SK-N-SH treated with all-trans-retinoic acid at 6 μM for 48 hours (cell line): ENCODE results near the gene KL.

Source experiments
- ATAC-seq: fragments of 200-7000 bp; cut with Tn5 transposase; 3 replicates; pipeline ENCODE4 v1.9.1; 2020; ENCODE audit warnings: mild to moderate bottlenecking, moderate library complexity
- ARNTL ChIP-seq: fragments of 450-650 bp; formaldehyde crosslinking; IDR thresholded peaks from 2 replicates; pipeline ENCODE4 v1.5.0; 2020; ENCODE audit warnings: low read depth, mild to moderate bottlenecking, moderate library complexity, borderline replicate concordance
- BACH2 ChIP-seq: fragments of 250-450 bp; sonication (Bioruptor Pico); IDR thresholded peaks from 2 replicates; pipeline ENCODE4 v1.9.0; 2021; ENCODE audit warnings: mild to moderate bottlenecking, borderline replicate concordance
- CREB5 ChIP-seq: fragments of 250-450 bp; sonication (Bioruptor Pico); IDR thresholded peaks from 2 replicates; pipeline ENCODE4 v1.5.1; 2020; ENCODE audit warnings: low read depth, mild to moderate bottlenecking, moderate library complexity
- CSDC2 ChIP-seq: fragments of 250-450 bp; sonication (Bioruptor Pico); IDR thresholded peaks from 2 replicates; pipeline ENCODE4 v1.5.0; 2020; ENCODE audit warnings: mild to moderate bottlenecking, moderate library complexity
- ESRRG ChIP-seq: fragments of 250-450 bp; sonication (Bioruptor Pico); IDR thresholded peaks from 2 replicates; pipeline ENCODE4 v1.6.1; 2021; ENCODE audit warnings: mild to moderate bottlenecking
- GLIS3 ChIP-seq: fragments of 250-450 bp; sonication (Bioruptor Pico); IDR thresholded peaks from 2 replicates; pipeline ENCODE4 v1.5.0; 2020; ENCODE audit warnings: mild to moderate bottlenecking, moderate library complexity
- ISL1 ChIP-seq: fragments of 250-450 bp; sonication (Bioruptor Pico); IDR thresholded peaks from 2 replicates; pipeline ENCODE4 v2.1.2; 2022; ENCODE audit warnings: mild to moderate bottlenecking, moderate library complexity
- OSR1 ChIP-seq: fragments of 250-450 bp; sonication (Bioruptor Pico); IDR thresholded peaks from 2 replicates; pipeline ENCODE4 v1.8.0; 2022; ENCODE audit warnings: moderate library complexity, mild to moderate bottlenecking, inconsistent platforms
- PATZ1 ChIP-seq: fragments of 250-450 bp; sonication (Bioruptor Pico); IDR thresholded peaks from 2 replicates; pipeline ENCODE4 v1.8.0; 2020; ENCODE audit warnings: mild to moderate bottlenecking, moderate library complexity, borderline replicate concordance
- POU6F1 ChIP-seq: fragments of 250-450 bp; sonication (Bioruptor Pico); IDR thresholded peaks from 2 replicates; pipeline ENCODE4 v1.8.0; 2021; ENCODE audit warnings: low read depth, mild to moderate bottlenecking, moderate library complexity, borderline replicate concordance
- RARB ChIP-seq: fragments of 250-450 bp; sonication (Bioruptor Pico); IDR thresholded peaks from 2 replicates; pipeline ENCODE4 v1.8.0; 2021; ENCODE audit warnings: mild to moderate bottlenecking, moderate library complexity
- SNAI2 ChIP-seq: fragments of 250-450 bp; sonication (Bioruptor Pico); IDR thresholded peaks from 2 replicates; pipeline ENCODE4 v1.5.0; 2020; ENCODE audit warnings: mild to moderate bottlenecking, moderate library complexity
- TCF4 ChIP-seq: fragments of 250-450 bp; sonication (Bioruptor Pico); IDR thresholded peaks from 2 replicates; pipeline ENCODE4 v1.8.0; 2021; ENCODE audit warnings: mild to moderate bottlenecking, moderate library complexity, borderline replicate concordance
- TOX ChIP-seq: fragments of 250-450 bp; sonication (Bioruptor Pico); IDR thresholded peaks from 2 replicates; pipeline ENCODE4 v1.8.0; 2021; ENCODE audit warnings: mild to moderate bottlenecking, moderate library complexity, borderline replicate concordance
- TSHZ2 ChIP-seq: fragments of 250-450 bp; sonication (Bioruptor Pico); IDR thresholded peaks from 2 replicates; pipeline ENCODE4 v1.5.0; 2020; ENCODE audit warnings: mild to moderate bottlenecking, moderate library complexity
- ZC3H10 ChIP-seq: fragments of 250-450 bp; sonication (Bioruptor Pico); IDR thresholded peaks from 2 replicates; pipeline ENCODE4 v1.5.1; 2021; ENCODE audit warnings: mild to moderate bottlenecking, moderate library complexity
- ZFP3 ChIP-seq: fragments of 250-450 bp; sonication (Bioruptor Pico); IDR thresholded peaks from 2 replicates; pipeline ENCODE4 v1.5.0; 2020; ENCODE audit warnings: mild to moderate bottlenecking, moderate library complexity
- ZFP30 ChIP-seq: fragments of 450-650 bp; formaldehyde crosslinking; IDR thresholded peaks from 2 replicates; pipeline ENCODE4 v1.5.0; 2022; ENCODE audit warnings: mild to moderate bottlenecking, moderate library complexity
- ZNF565 ChIP-seq: fragments of 450-650 bp; formaldehyde crosslinking; conservative IDR thresholded peaks from 2 replicates; pipeline ENCODE4 v1.5.0; 2020; ENCODE audit warnings: low read depth, mild to moderate bottlenecking, moderate library complexity
- ZNF8 ChIP-seq: fragments of 450-650 bp; formaldehyde crosslinking; IDR thresholded peaks from 2 replicates; pipeline ENCODE4 v1.5.0; 2020; ENCODE audit warnings: mild to moderate bottlenecking, moderate library complexity

Gene KL

GRCh38 chr13:33090755-33091414 is 74.7 kb downstream of the KL start:
- no peak for ATAC-seq
- no peak for TF ChIP-seq ZFP3
- TF ChIP-seq OSR1 (CRISPR knock-in tag) = no peak
- no peak for TF ChIP-seq CSDC2 (CRISPR knock-in tag)
- no peak for TF ChIP-seq ZNF8
- TF ChIP-seq ZC3H10 (CRISPR knock-in tag) = no peak
- no peak for TF ChIP-seq TCF4 (CRISPR knock-in tag)
- no peak for TF ChIP-seq GLIS3 (CRISPR knock-in tag)
- TF ChIP-seq POU6F1 (CRISPR knock-in tag) = no peak
- no peak for TF ChIP-seq ISL1 (CRISPR knock-in tag)
- no peak for TF ChIP-seq TOX (CRISPR knock-in tag)
- TF ChIP-seq ARNTL (CRISPR knock-in tag) = no peak
- TF ChIP-seq TSHZ2 (CRISPR knock-in tag) = no peak
- TF ChIP-seq SNAI2 (CRISPR knock-in tag) = no peak
- no peak for TF ChIP-seq CREB5 (CRISPR knock-in tag)
- TF ChIP-seq ESRRG (CRISPR knock-in tag) = no peak
- no peak for TF ChIP-seq ZFP30 (CRISPR knock-in tag)
- no peak for TF ChIP-seq RARB (CRISPR knock-in tag)
- no peak for TF ChIP-seq BACH2 (CRISPR knock-in tag)

- no peak for TF ChIP-seq SNAI2 (CRISPR knock-in tag)
- TF ChIP-seq ZC3H10 (CRISPR knock-in tag) = no peak
- no peak for TF ChIP-seq ESRRG (CRISPR knock-in tag)
- no peak for TF ChIP-seq CREB5 (CRISPR knock-in tag)
- TF ChIP-seq TOX (CRISPR knock-in tag) = no peak
- TF ChIP-seq BACH2 (CRISPR knock-in tag) = no peak
- TF ChIP-seq ZNF8 = no peak
- no peak for TF ChIP-seq OSR1 (CRISPR knock-in tag)
- ATAC-seq = no peak
Observed at GRCh38 chr13:33091415-33091774, 75.2 kb downstream of the KL start.

GRCh38 chr13:33092073-33092987 is 76.1 kb downstream of the KL start:
- ATAC-seq = no peak
- TF ChIP-seq PATZ1 (CRISPR knock-in tag) (no peak), RARB (CRISPR knock-in tag) (no peak), GLIS3 (CRISPR knock-in tag) (no peak), ZNF565 (CRISPR knock-in tag) (no peak)
- TF ChIP-seq, all 23 proteins: peak for 0
